GM21723 (cell line): ENCODE measurements around the gene FAM20A.

Experiments
- ATAC-seq: cut with Tn5 transposase; IDR thresholded peaks from one replicate; pipeline ENCODE4 v1.9.1; 2021; ENCODE audit warnings: mild to moderate bottlenecking, moderate library complexity; ENCODE audit not compliant: unreplicated experiment

FAM20A gene

DNA sequence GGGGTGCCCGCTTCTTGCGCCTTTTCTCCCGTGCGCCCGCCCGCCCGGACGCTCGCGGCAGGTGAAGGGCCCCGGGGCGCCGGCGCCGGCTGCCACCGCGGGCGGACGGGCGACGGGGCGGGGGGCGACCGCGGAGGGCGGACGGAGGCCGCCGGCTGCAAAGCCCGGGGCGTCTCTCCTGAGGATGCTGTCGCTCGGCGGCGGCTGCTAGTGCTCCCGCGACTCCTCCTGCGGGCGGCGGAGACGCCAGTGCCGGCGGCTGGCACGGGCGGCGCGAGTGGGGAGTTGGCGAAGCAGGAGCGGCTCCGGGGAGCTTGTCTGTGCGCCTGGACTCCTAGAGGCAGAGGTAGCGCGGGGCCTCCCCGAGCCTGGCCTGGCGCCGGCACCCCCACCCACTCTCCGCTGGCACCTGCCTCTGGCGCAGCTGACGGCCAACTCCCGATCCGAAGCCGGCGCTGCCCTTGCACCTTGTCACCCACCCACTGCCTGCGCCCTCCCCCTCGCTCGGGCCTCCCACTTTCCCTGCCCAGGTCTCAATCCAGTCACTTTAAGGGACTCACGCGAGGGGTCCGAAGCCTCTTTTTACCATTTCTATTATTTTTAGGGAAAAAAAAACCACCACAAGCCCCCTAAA is at the start of gene FAM20A:
TSS of gene FAM20A (minus strand) at position 437 of the 634 bp plus-strand sequence. CDS start 701 bp downstream, outside the sequence.
- ATAC-seq, result no peak

DNA sequence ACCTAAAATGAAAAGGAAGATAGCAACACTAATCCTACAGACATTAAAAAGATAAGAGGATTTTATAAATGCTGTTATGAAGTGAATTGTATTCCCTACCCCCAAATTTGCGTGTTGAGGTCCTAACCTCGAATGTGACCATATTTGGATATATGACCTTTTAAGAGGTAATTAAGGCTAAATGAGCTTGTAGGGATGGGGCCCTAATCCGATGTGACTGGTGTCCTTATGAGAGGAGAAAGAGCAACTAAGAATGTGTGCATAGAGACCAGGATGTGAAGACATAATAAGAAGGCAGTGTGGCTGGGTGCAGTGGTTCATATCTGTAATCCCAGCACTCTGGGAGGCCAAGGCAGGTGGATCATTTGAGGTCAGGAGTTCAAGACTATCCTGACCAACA is 48.2 kb upstream of the FAM20A start:
- ATAC-seq, result no peak

DNA sequence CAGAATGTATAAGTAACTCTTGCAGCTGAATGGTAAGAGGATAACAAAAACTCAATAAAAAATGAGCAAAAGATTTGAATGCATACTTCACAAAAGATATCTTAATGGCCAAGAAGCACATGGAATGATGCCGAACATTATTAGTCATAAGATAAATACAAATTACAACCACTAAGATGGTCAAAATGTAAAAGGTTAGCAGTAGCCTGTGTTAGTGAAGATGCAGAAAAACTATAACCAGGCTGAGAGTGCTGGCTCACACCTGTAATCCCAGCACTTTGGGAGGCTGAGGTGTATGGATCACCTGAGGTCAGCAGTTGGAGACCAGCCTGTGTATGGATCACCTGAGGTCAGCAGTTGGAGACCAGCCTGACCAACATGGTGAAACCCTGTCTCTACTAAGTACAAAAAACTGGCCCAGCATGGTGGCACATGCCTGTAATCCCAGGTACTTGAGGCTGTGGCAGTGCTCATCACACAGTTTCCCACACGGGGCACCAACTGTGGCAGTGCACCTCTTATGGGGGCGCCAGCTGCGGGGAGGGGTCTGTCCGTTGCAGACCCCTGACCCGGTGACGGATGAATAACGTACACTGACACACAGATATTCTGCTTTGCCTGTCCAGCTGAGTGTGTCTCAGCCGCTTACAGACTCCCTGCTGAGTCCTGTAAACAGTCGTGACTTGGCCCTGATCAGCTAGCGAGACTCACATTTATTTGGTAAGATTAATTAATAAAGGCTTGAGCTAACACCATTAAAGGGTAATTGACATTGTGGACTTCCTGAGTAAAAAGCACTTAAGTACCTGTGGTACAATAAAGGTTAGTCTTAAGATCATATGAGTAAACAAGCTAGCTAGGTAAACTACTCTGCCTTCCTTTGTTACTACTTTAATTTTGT is 45.7 kb upstream of the FAM20A start:
- ATAC-seq, result no peak

DNA sequence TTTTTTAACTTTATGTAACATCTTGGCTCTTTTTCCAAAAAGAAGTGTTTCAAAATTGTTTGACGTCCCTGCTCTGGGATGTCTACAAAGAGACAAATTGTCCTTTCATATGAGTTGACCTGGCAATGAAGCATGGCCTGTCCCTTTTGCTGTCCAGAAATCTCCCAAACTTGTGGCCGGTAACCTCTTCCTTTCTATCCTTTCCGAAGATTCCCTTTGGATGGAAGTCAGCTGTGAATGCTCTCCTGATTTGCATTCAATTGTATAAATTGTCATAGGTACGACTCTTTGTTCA is 40.9 kb upstream of the FAM20A start:
- ATAC-seq, result no peak

DNA sequence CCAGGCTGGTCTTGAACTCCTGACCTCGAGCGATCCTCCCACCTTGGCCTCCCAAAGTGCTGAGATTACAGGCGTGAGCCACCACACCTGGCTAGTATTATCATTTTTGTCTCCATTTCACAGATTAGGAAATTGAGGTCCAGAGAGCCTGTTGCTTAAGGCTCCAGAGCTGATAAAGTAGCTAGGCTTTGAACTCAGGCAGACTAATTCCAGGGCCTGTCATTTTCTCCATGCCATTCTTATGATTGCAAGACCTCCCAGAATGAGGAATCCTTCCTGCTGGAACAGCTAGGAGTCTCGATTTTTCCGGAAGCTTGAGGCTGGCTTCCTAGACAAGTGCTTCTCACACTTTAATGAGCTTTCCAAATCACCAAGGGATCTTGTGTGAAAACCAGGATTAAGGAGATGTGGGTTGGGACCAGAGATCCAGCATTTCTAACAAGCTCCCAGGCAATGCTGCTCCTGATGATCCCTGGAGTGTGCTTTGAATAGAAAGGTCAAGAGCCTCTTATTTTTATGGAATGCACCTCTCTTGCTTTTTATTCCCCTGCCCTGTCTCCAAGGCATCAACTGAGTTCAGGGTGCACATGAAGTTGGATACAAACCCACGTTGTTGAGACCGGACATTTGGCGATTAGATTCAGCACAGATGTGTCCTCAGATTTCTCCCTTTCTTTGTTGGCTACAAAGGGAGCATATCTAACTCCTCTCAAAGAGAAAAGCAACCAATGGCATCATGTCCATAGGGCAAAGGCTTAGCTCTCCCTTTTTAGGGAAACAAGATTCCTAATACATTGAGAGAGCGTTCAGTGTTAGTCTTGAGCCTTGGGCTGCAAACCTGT is 40.3 kb upstream of the FAM20A start:
- no peak for ATAC-seq

DNA sequence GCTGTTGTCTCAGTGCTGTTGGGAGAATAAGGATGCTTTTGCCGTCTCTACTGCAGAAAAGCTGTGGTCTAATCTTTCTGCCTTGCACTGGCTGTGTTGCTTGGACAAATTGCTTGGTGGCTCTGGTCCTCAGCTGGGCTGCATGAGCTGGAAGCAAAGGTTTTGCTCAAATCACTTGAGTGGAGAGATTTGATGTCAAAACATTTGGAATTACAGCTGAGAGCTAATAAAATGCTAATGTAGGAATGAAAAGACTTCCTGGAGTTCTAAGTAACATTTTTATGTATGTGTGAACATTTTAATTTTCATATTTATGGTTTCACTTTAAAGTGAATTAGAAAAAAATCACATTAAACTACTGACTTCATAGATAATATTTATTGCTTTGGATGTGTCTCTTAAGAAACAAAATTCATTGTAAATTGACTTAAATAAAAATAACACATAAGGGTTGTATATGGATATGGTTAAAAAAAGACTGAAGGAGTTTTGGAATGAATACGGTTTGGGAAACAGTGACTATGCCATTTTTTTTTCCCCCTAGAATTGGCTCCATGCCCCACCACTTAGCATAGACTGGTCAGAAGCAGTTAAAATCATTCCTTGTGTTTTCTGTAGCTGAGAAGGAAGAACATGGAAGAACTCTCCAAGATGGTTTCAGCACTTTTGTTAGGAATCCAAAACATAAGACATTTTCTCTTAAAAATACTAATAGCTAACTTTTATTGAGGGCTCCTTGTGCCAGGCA is 39.2 kb upstream of the FAM20A start:
- ATAC-seq, result no peak

DNA sequence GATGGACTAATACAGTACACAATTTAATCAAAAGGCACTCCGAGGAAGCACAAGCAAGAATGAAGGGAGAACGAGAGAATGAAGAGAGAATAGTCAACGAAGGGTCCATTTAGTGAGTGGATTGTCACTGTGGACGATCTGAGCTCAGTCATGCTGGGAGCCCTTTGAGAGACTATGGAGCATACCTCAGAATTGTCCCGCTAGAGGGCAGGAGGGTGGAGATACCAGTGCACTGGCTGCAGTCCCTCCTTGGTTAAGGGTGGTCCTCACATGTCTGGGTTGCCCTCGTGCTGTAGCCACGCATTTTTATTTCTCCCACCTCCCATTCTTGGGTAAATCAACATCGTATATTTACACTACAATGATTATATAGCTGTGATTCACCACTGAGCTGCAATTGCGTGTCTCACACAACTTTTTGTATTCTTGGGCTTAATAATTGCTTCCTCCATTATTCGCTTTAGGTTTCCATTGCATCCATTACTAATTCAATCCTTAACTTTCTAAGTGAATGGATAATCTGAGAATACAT is 33.2 kb upstream of the FAM20A start:
- no peak for ATAC-seq

DNA sequence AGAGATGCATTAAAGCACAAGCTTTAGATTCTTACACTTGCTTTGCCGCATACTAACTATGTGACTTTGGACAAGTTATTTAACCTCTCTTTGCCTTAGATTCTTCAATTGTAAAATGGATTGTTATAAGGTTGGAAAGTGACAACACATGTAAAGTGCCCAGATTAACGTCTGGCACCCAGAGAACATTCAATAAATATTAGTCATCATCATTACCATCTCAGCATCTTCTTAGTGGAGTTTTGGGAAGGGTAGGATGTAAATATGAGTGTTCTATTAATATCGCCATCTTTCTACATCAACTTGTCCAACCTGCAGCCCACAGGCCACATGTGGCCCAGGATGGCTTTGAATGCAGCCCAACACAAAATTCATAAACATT is 27.4 kb upstream of the FAM20A start:
- no peak for ATAC-seq

DNA sequence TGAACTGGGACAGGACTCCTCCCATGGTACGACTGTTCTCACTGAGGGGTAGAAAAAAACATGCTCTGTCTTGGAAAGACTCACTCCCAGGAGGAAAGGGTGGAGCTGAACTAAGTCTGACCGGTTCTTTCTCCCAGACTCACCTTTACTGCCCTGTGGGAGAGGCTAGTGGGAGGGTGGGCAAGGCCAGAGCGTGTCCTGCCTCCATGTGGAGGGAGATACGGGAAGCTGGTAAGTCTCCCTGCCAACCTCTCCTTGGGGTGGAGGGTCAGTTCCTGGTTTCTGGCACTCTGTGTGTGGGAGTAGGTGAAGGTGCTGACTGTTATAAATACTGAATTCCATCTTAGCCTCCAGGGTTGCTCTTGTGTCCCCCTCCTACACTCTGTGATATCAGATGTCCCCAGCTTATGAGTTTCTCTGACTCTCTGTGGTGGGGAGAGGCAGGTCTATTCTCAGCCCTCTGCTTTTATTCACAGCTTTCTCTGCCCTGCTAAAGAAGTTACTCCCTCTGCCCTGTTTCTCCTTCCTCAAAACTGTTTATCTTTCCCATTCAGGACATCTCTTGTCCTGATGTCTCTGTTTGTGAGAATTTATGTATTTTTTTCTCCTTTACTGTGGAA is 26.9 kb upstream of the FAM20A start:
- ATAC-seq, result no peak

DNA sequence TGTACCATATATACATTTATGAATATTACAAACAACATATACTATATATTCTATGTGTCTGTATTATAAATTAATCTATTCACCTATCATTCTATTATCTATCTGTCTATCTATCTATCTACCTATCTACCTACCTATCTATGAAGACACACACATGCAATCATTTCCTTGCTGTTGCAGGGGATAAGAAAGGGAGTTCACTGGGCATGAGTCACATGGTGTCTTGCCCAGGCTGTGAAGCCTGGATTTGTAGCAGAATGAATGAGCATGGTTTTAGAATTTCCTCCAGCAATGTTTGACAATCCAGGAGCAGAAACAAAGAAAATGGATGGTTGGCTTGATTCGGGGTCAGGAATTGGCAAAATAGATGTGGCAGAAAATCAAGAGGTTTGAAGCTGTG is 23.2 kb upstream of the FAM20A start:
- ATAC-seq, result no peak

DNA sequence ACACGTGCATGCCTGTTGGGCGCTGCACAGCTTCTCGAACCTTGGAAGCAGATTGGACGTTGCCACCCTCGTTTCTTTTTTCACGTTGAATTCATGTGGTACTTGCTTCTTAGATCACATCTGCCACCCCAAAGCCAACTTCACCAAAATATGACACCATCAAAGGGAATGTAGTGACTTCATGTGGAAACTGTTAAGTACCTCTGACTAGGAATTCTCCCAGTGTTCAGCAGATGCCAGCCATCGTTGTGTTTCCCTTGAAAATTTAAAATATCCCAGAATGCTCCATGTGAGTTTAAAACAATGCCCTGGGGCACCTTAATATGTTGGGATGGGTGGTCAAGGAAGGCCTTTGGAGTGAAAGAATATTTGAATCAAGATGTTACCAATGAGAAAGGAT is 22.6 kb upstream of the FAM20A start:
- no peak for ATAC-seq

DNA sequence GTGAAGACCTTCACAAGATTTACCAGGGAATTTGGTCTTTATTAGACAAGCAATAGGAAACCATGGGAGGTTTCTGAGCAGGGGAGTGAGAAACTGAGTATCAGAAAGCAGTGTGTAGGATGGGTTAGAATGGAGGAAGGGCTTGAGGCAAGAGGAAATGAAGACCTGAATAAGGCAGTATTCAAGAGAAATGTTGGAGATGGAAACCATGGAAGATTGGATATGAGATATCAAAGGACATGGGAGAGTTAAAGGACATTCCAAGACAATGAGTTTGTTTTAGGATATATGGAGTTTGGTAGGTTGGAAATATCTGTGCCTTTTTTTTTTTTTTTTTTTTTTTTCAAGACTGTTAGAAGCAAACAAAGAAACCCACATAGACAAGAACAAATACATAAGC is 21.3 kb upstream of the FAM20A start:
- ATAC-seq, result no peak

DNA sequence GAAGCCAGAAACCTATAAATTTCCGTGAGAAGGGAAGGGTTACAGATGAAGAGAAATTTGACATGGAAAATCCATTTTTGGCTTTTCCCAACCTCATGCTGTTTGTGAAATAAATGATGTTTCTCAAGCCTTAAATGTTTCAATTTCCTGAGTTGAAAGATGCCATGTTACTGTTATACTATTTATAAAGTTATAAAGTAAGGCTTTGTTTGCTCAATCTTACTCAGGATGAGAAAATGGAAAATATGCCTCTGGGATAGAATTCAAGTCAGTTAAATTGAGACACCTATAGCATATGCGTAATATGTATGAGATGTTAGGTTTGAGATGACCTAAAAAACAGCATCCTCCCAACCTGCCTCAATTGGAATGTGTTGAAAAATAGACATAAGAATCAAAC is 19.9 kb upstream of the FAM20A start:
- no peak for ATAC-seq

DNA sequence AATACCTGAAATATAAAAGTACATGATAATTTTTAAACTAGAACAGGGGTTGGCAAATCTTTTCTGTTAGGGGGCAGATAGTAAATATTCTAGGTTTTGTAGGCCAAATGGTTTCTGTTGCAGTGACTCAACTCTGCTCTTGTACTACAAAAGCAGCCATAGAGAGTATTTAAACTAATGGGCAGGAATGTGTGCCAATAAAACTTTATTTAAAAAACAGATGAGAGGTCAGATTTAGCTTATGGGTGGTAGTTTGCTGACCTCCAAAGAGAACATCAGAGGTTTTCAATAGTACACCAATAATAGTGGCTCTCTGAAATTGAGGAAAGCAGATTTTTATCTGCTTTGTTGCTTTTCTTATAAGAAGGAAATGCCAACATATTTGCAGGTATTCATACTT is 15.2 kb upstream of the FAM20A start:
- no peak for ATAC-seq

DNA sequence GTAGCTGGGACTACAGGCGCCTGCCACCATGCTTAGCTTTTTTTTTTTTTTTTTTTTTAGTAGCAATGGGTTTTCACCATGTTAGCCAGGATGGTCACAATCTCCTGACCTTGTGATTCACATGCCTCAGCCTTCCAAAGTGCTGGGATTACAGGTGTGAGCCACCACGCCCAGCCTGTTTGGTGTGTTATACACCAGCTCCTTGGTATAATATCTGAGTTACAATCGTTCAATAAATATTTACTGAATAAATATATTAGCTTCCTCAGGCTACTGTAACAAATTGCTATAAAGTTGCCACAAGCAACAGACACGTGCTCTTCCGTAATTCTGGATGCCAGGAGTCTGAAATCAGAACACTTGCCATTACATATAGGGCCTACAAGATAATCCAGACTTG is 13.6 kb upstream of the FAM20A start:
- no peak for ATAC-seq

DNA sequence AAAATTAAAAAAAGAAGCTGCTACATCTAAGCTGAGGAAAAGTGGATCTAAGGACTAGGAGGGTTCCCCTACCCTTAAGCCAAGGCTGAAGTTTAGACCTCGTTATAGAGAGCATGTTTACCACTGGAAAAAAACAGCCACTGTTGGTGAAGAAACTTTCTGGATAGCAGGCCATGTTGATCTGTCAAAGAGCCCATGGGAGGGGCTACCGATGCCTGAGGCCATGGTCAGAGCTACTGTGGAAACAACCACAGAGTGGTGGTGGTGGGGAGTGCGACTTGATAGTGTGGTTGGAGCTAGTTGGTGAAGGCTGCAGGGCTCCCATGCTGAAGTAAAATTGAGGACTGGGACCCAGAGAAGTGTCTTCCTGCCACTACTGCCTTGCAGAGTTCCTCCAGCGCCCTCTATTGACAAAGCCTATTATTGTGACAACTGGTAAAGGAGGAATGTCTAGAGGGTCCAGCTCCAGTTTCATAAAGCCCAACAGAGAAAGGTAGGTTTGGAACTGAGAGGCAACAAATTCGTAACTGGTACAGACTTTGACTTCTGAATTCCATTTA is 12.7 kb upstream of the FAM20A start:
- ATAC-seq, result peak; percentile 72

DNA sequence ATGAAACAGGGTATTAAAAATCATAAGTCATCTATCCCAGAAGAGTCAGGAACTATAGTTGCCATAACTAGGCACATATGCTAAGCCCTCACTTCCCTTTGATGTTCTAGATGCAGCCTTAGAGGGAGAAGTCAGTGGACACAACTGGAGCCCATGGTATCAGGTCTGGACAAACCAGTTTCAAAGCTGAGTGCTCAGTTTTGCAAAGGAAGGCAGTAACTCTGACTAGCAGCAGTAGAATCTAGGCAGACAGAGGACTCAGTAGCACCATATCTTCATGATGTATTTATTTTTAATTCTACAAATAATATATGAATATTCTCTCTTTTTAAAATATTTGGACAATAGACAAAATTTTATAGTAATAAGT is 11.7 kb upstream of the FAM20A start:
- ATAC-seq, result no peak

DNA sequence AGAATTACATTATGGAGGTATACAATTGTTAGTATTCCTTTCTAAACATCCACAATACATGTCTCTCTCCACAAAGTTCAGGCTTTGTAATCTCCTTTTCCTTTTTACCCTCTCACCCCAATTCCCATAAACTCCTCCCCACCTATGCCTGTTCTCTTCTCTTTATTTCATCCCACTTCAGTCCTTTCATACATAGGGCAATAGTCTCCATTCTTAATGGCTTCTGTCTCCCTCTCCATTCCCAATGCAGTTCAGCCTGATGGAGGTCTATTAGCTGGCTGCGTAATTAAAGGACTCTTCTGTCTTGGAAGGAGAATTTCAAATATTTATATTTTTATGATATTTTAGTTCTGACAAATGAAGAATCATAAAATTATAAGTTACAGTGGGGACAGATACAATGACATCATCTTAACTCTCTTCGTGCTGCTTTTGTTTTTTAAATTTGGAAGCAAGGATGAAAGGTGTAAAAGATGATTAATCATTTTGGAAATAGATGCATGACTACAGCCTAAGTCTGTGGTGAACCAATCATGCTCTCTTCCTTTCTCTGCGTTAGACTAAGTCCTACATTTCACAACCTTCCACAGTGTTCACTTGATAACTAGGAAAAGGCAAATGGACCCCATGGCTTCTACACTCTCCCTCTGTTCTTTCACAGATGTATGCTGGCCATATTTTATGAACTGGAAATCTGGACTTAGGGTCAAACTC is 11.2 kb upstream of the FAM20A start:
- no peak for ATAC-seq
